Muscle layer of colon (tissue), 2 donors: ENCODE results near the gene HSD17B1.

ENCODE experiments used
- H3K27ac ChIP-seq: one replicate; pipeline ENCODE4 v1.7.0; 2013; ENCODE audit warnings: low read depth, mild to moderate bottlenecking, low read length, moderate library complexity
- H3K27me3 ChIP-seq, 2 donors: one replicate each; pipeline ENCODE4 v1.7.0; 2013; ENCODE audit warnings: low read length in 2 of 2, mild to moderate bottlenecking in 2 of 2; ENCODE audit not compliant: insufficient read depth in 2 of 2, control insufficient read depth in 1 of 2
- H3K36me3 ChIP-seq: one replicate; pipeline ENCODE4 v1.7.0; 2013; ENCODE audit warnings: mild to moderate bottlenecking, low read length; ENCODE audit not compliant: insufficient read depth
- H3K4me1 ChIP-seq: one replicate; pipeline ENCODE4 v1.7.0; 2013; ENCODE audit warnings: mild to moderate bottlenecking, low read length; ENCODE audit not compliant: insufficient read depth
- H3K4me3 ChIP-seq, 2 donors: one replicate each; pipeline ENCODE4 v1.7.0; 2013; ENCODE audit warnings: low read length in 2 of 2, low read depth in 1 of 2, mild to moderate bottlenecking in 1 of 2, moderate library complexity in 1 of 2
- H3K9ac ChIP-seq: one replicate; pipeline ENCODE4 v1.7.0; 2013; ENCODE audit warnings: low read length
- H3K9me3 ChIP-seq: one replicate; pipeline ENCODE4 v1.7.0; 2013; ENCODE audit warnings: mild to moderate bottlenecking, low read length
- donor health status: abdominal sarcoma.
- donor health status: Adenocarcinoma of cecum.

The HSD17B1 gene

DNA sequence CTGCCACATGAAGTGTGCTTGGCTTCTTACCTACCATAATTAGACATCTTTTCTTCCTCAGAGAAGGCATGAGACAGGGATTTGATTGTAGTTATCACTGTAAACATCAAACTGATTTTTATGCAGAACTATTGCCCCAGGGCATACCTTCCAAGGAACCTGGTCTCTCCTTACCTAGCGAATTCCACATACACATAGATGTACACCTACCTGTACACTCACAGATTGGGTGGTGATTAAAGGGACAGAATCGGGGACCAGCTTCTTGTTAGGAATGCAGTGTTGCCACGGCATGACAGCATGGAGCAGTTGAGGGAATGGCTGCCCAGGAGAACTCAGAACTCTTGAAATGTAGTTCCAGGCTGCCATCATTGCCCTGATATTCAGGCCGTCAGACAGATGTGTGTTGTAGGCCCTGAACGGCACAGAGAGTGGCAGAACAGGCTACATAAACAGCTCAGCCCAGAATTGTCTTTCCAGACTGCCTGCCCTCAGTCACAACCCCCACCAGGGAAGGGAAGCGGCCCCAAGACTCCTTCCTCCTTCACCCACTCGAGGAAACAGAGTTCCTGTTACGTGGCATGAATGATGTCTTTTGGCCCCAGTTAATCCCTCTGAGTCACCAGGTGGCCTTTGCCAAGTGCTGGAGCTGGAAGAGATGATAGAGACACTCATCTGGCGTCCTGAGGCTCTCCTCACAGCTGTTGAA is 34.5 kb upstream of the HSD17B1 start:
- H3K4me3 ChIP-seq: no peak overlapping the region

DNA sequence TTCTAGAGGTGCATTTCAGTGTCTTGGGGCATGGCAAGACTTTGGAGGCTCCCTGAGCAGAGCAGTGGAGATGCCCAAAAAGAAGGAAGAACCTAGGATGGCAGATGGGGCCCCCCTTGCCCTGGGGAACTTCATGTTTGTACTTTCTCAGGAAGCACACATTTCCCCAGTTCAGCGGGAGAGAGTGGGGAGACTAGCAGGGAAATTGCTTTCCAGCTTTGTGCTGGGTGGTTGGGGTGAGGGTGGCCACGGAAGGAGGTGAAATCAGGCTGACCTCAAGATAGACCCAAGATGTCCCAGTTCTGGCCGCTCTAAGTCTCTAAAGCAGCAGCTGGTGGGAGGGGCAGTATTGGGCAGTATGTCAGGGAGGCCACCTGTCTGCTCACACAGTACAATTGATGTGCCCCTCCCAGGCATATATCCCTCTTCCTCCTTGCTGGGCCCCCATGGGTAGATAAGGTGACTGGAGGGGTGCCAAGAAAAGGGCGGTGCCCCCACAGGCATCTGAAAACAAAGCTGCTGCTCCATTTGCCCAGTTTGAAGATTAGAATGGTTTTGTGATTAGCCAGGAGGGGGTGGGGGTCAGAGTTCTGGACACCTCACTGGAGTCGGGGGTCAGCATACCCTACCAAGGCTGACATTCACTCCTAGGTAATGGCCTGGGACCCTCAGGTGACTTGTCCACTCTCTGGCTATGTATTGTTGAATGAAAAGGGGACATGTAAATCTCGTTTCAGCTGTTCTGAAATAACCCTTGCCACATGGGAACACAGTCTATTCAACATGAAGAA is 33.8 kb upstream of the HSD17B1 start:
- H3K27ac ChIP-seq: peak overlapping the region; percentile 96
- H3K9ac ChIP-seq: peak overlapping the region; percentile 21
- H3K4me3 ChIP-seq: peak overlapping the region in 1 of 2 donors; percentile 22
- H3K36me3 ChIP-seq: peaks cover 14% of the 10 kb centered on the region
- peaks cover 73% of the 10 kb centered on the region for H3K4me1 ChIP-seq
- H3K27me3 ChIP-seq: no peaks in the 10 kb centered on the region
- no peaks in the 10 kb centered on the region for H3K9me3 ChIP-seq

More for the DNA sequence above, 34.5 kb upstream of the HSD17B1 start:
- Histone ChIP-seq H3K36me3 (peaks cover 17% of the 10 kb centered on the region), H3K9ac (peak overlapping the region; percentile 35), H3K4me1 (peaks cover 70% of the 10 kb centered on the region), H3K9me3 (no peaks in the 10 kb centered on the region), H3K27me3 (no peaks in the 10 kb centered on the region), H3K27ac (peak overlapping the region; percentile 96)

DNA sequence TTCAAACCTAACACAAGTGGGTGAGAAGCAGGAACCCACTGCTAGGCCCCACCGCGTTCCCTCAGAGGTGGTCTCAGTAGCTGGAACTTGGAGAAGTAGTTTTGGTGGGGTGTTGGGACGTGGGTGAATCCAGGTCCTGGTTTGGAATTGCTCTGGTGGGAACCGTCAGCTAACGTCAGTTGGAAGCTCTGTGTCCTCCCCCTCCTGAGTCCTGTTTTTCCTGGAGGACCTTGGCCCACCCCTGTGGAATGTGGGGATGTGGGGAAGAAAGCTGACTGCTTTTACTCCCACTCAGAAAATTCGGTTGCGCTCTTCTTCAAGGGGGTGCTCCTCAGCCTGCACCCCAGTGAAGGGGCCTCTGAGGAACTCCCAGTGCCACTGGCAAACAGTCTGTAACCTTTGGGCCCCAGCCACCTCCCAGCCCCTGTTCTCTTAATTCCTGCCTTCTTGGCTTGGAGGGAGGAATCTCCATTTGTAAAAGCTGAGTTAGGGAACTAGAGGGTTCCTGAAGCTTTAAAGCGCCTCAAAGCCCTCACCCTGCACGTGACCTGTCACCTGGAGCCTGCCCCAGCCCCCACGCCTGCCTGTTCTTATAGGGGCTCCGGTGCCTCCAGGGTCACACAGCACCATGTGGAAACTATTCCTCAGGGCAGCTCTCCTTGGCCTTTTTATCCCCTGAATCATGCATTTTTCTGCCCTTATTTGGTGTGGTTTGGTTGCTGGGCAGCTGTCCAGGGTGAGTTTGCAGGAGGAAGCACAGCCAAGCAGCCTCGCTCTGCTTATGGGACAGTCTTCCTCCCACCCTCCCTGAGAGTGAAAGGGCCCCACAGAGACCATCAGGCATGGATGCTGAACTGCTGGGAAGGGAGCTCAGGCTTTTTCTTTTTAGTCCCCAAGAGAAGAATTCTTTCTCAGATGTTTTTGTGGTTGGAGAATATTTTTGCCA is 32.9 kb upstream of the HSD17B1 start:
- Histone ChIP-seq H3K27ac (peak overlapping the region; percentile 96), H3K36me3 (peaks cover 5% of the 10 kb centered on the region), H3K4me3 (peak overlapping the region in 1 of 2 donors; percentile 22), H3K27me3 (no peaks in the 10 kb centered on the region), H3K9me3 (no peaks in the 10 kb centered on the region), H3K9ac (peak overlapping the region; percentile 21), H3K4me1 (peaks cover 73% of the 10 kb centered on the region)

DNA sequence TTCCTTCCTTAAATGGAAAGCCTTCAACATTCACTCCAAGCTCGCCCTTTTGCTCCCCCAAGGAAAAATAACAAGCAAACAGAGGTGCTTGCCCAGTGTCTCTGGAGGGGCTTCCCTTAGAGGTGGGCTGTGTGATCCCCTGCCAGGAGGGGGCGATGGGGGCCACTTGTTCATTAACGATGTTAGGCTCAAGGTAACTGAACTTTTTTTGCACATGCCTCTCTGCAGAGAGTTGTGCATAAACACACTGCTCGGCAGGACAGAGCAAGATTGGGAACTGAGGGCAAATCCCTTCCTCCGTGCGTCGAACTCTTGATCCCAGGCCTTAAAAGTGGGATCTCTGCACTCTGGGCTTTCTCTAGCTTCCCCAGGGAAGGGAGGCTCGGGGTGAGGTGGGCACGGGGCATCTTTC is 32.2 kb upstream of the HSD17B1 start:
- Histone ChIP-seq H3K4me3 (no peak overlapping the region), H3K4me1 (peaks cover 73% of the 10 kb centered on the region)

DNA sequence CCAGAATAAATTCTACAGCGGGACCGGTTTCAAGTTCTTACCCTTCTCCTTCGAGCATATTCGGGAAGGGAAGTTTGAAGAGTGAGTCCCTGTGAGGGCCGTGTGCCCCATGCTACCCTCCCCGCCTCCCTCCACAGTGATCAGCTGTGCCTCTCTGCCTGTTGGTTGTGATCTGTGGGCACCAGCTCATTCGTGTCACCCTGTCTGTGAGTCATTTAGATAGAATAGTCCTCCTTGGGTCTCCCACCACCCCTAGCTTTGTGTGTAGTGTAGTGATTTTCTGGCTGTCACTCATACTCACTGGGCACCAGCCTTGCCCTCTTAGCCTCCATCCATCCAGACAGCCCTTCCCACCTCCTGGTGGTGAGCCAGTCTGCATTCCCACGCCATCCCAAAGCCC is 31.7 kb upstream of the HSD17B1 start:
- Histone ChIP-seq H3K4me3 (peak overlapping the region in 1 of 2 donors; percentile 21), H3K27ac (peak overlapping the region; percentile 96), H3K27me3 (no peaks in the 10 kb centered on the region), H3K9me3 (no peaks in the 10 kb centered on the region), H3K36me3 (peaks cover 4% of the 10 kb centered on the region), H3K4me1 (peaks cover 73% of the 10 kb centered on the region), H3K9ac (peak overlapping the region; percentile 21)

More for the DNA sequence above, 32.2 kb upstream of the HSD17B1 start:
- Histone ChIP-seq H3K36me3 (peaks cover 4% of the 10 kb centered on the region), H3K27ac (peak overlapping the region; percentile 96), H3K9me3 (no peaks in the 10 kb centered on the region), H3K27me3 (no peaks in the 10 kb centered on the region), H3K9ac (peak overlapping the region; percentile 21)

DNA sequence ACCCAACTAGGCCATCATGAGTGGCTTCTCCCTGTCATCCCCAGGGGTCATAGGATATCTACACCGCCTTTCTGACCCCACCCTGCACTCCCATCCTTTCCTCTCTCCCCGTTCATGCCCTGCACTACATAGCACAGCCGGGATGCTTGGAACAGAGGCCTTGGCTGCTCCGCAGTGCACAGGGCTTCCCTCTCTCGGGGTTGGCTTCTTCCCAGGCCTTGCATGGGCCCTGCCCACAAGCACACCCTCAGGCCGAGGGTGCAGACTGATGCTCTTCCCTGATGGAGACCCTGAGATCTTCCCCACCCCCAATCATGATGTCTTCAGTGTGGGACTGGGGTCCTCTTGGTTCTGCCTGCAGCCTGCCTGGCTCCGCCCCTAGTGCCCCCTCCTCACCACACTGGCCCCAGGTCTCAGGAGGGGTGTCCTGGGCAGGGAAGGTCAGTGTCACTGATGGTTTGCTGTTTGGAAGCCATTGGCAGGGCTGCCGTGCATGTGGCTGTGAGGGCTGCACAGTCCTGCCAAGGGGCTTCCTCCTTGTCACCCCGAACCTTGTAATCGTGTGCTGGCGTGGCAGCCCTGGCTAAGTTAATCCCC is 31.0 kb upstream of the HSD17B1 start:
- Histone ChIP-seq H3K4me1 (peaks cover 70% of the 10 kb centered on the region), H3K27me3 (no peaks in the 10 kb centered on the region), H3K27ac (peak overlapping the region; percentile 96), H3K36me3 (peaks cover under 1% of the 10 kb centered on the region), H3K9ac (peak overlapping the region; percentile 20), H3K4me3 (no peak overlapping the region), H3K9me3 (no peaks in the 10 kb centered on the region)

DNA sequence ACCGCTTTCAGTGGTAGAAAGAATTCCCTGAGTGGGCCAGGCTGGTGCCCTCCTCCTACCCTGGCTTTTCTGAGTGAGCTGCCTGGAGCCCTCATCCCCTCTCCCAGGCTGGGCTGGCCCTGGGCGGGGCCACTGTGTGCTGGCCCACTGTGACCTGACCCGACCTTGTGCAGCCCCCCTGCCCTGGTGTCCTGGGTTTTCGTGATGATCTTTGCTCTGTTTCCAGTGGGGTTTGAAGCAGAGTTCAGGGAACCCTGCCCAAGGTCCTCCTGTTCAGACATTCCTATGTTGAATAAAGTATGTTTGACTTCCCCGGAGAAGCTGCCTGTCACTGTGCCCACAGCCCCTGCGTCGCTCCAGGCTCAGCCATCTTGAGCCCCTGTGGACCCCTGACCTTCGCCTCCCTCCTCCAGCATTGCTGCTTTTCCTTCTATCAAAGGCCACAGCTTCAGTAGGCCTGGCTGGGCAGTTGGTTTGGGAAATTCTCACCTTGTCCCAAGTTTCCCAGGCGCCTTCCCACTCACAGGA is 30.4 kb upstream of the HSD17B1 start:
- H3K9me3 ChIP-seq: no peaks in the 10 kb centered on the region
- H3K27ac ChIP-seq: peak overlapping the region; percentile 96
- no peaks in the 10 kb centered on the region for H3K27me3 ChIP-seq
- H3K9ac ChIP-seq: peak overlapping the region; percentile 20
- peaks cover 70% of the 10 kb centered on the region for H3K4me1 ChIP-seq
- no peak overlapping the region for H3K4me3 ChIP-seq
- H3K36me3 ChIP-seq: no peaks in the 10 kb centered on the region

DNA sequence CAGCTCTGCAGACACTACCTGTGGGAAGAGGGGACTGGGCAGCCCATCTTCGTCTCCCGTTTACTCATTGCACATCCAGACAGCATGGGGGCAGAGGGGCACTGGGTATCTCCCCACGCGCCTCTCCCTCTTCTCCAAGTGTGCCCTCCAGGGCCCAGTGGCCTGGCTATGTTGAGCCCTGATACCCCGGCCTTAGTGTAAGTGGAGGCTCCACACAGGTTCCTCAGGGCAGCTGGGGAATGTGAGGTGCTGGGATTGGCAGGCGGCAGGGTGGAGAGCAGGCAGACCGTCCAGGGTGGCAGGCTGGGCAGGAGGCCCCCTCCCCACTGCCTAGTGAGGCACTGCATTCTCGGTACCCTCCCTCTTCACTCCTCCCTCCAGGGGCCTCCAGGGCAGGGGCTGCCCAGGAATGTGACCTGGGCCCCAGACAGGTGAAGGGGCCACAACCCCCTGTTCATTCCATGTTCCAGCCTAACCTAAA is 29.9 kb upstream of the HSD17B1 start:
- no peaks in the 10 kb centered on the region for H3K9me3 ChIP-seq
- H3K4me3 ChIP-seq: no peak overlapping the region
- H3K4me1 ChIP-seq: peaks cover 67% of the 10 kb centered on the region
- H3K36me3 ChIP-seq: no peaks in the 10 kb centered on the region
- peak overlapping the region; percentile 96 for H3K27ac ChIP-seq
- no peaks in the 10 kb centered on the region for H3K27me3 ChIP-seq
- H3K9ac ChIP-seq: peak overlapping the region; percentile 20

DNA sequence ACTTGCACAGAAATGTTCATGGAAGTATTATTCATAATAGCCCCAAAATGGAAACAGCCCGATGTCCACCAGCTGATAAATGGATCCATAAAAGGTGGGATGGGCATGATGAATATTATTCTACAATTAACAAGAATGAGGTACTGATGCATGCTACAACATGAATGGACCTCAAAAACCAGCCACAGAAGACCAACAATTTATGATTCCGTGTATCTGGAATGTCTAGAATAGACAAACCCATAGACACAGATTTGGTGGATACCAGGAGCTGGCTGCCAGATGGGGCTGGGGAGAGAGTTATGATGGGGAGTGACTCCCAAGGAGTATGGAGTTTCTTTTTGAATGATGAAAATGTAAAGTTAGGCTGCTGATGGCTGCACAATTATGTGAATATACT is 27.5 kb upstream of the HSD17B1 start:
- no peaks in the 10 kb centered on the region for H3K9me3 ChIP-seq
- peaks cover 43% of the 10 kb centered on the region for H3K4me1 ChIP-seq
- H3K27me3 ChIP-seq: no peaks in the 10 kb centered on the region
- peak overlapping the region; percentile 29 for H3K27ac ChIP-seq
- H3K36me3 ChIP-seq: no peaks in the 10 kb centered on the region
- no peak overlapping the region for H3K4me3 ChIP-seq
- H3K9ac ChIP-seq: no peak overlapping the region

DNA sequence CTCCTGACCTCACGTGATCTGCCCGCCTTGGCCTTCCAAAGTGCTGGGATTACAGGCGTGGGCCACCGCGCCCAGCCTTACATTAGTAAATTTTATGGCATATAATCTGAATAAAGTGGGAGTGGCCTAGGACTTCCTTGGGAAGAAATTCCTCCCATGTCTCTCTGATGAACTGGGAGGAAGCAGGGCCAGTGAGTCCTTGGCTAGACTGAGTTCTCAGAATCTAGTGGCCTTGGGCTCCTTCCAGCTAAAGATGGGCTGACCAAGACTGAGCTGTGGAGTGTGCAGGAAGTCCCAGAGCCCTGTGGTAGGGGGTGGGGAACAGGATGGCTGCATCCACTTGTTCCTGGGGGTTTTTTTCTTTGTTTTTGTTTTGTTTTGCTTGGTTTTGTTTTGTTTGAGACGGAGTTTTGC is 26.7 kb upstream of the HSD17B1 start:
- Histone ChIP-seq H3K4me1 (peaks cover 35% of the 10 kb centered on the region), H3K27ac (peak overlapping the region; percentile 35)

More for the DNA sequence above, 26.7 kb upstream of the HSD17B1 start:
- Histone ChIP-seq H3K9ac (no peak overlapping the region), H3K9me3 (no peaks in the 10 kb centered on the region), H3K36me3 (no peaks in the 10 kb centered on the region), H3K4me3 (no peak overlapping the region), H3K27me3 (no peaks in the 10 kb centered on the region)
